Lung (tissue), 12 donors: ENCODE results near the gene TBX4. TPM values are rescaled to one million over a fixed set of nuclear protein-coding genes. Genes with fewer than 3 reads are reported as not detected.

Source experiments
- ATAC-seq: fragments of 200-7000 bp; cut with Tn5 transposase; one replicate; pipeline ENCODE4 v1.9.1; 2020; ENCODE audit warnings: moderate number of reproducible peaks; ENCODE audit not compliant: insufficient read depth, low FRiP score
- DNase-seq, 3 donors: peaks; one replicate each; pipeline ENCODE4 v3.0.0-alpha.2; 2013 to 2017
- H3K27ac ChIP-seq, 2 donors: one replicate each; pipeline ENCODE4 v1.5.1; 2013; ENCODE audit warnings: mild to moderate bottlenecking in 2 of 2, moderate library complexity in 2 of 2, control low read depth in 1 of 2, inconsistent platforms in 1 of 2, low read depth in 1 of 2, low read length in 1 of 2
- H3K27me3 ChIP-seq, 3 donors: one replicate each; pipeline ENCODE4 v1.5.1; 2013; ENCODE audit warnings: low read length in 2 of 3; ENCODE audit not compliant: control insufficient read depth in 3 of 3, insufficient read depth in 3 of 3
- H3K36me3 ChIP-seq, 4 donors: one replicate each; pipeline ENCODE4 v1.5.1; 2013; ENCODE audit warnings: low read length in 4 of 4, mild to moderate bottlenecking in 1 of 4, moderate library complexity in 1 of 4; ENCODE audit not compliant: control insufficient read depth in 4 of 4, insufficient read depth in 4 of 4
- H3K4me1 ChIP-seq, 5 donors: one replicate each; pipeline ENCODE4 v1.5.1; 2013; ENCODE audit warnings: low read length in 5 of 5, mild to moderate bottlenecking in 2 of 5, moderate library complexity in 1 of 5; ENCODE audit not compliant: control insufficient read depth in 5 of 5, insufficient read depth in 5 of 5
- H3K4me3 ChIP-seq: one replicate; pipeline ENCODE4 v1.5.1; 2013; ENCODE audit warnings: mild to moderate bottlenecking, control low read depth, moderate library complexity
- H3K9ac ChIP-seq, 2 donors: one replicate each; pipeline ENCODE4 v1.5.1; 2013; ENCODE audit warnings: low read length in 2 of 2, control low read depth in 1 of 2; ENCODE audit not compliant: insufficient read depth in 1 of 2
- H3K9me3 ChIP-seq, 4 donors: one replicate each; pipeline ENCODE4 v1.5.1; 2013; ENCODE audit warnings: low read length in 3 of 4, mild to moderate bottlenecking in 1 of 4, moderate library complexity in 1 of 4; ENCODE audit not compliant: control insufficient read depth in 4 of 4, insufficient read depth in 3 of 4
- WGBS, 2 donors: extraction: QIAGEN DNeasy Blood & Tissue Kit; methylation state at CpG; one replicate each; pipeline ENCODE4 v1.1.7; 2013; 5-methylcytosine and 5-hydroxymethylcytosine counted together
- polyA plus RNA-seq, 2 donors: library from polyadenylated mRNA; stranded (reverse); fragments of 200-250 nt; gene quantifications; one replicate each; pipeline ENCODE4 v1.2.1, GENCODE V29; 2013
- total RNA-seq, 2 donors: library from RNA; depleted of rRNA in 1 of 2; stranded (reverse); fragments of >200 nt in 1 of 2; gene quantifications; one replicate each; pipeline ENCODE4 v1.2.1, GENCODE V29; 2014 to 2021
- TF ChIP-seq, protein P1 (sequence below): IDR thresholded peaks from 2 replicates; pipeline ENCODE4 v1.5.1; 2012; ENCODE audit warnings: mild to moderate bottlenecking; ENCODE audit errors: control extremely low read depth, extremely low read depth
- donor health status: control.
- donor health status: control.
- donor health status: Bipolar disorder and iron deficiency.
- donor health status: healthy.
- donor health status: DM: yes; HTN: yes; CAD: no.

Gene TBX4
- total and polyA plus RNA-seq, 4 donors = 6.1 to 53.7 (median 22.0) TPM

DNA sequence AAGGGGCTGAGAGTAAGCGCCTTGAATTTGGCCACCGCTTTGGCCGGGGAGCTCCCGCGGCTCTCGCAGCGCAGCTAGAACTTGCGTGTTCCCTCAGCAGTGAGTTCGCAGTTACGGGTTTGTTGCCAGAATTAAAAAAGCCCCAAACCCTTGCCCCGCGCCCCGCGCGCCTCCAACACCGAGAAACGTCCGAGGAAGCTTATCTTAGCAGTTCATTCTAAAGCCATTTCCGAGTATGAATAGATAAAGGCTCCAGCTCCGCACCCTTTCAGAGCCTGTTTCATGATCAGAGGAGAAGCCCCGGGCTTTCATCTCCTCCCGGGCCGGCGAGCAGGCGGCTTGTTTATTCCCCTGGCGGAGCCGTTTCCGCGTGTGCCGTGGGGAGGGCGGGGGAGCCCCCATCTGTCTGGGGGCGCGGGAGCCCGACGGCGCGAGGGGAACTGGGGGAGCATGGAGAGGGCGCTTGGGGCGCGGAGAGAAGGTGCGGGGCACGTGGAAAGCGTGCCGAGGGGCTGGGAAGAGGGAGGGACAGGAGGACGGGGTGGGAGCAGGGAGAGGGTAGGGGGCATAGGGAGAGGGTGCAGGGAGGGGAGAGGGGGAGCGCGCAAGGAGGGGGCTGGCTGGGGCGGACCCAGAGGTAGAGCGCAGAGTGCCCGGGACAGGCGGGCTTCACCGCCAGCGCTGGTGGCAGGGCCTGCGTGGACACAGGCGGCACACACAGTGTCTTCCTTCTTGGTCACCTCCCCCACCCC lies 9.9 kb downstream of the TBX4 start:
- peaks cover 3 to 18% (median 6%) of the 10 kb centered on the region in 3 donors for H3K27me3 ChIP-seq
- no peak overlapping the region for H3K4me3 ChIP-seq
- DNase-seq (peak; percentile 86 to 95 (median 93)), ATAC-seq (no peak)
- 3 to 7% methylated on average over 51 to 55 of the region's 55 CpGs for WGBS, 2 donors
- peaks cover 0 to 82% (median 37%) of the 10 kb centered on the region in 5 donors for H3K4me1 ChIP-seq
- H3K9me3 ChIP-seq = no peaks in the 10 kb centered on the region
- TF ChIP-seq, protein P1, sequence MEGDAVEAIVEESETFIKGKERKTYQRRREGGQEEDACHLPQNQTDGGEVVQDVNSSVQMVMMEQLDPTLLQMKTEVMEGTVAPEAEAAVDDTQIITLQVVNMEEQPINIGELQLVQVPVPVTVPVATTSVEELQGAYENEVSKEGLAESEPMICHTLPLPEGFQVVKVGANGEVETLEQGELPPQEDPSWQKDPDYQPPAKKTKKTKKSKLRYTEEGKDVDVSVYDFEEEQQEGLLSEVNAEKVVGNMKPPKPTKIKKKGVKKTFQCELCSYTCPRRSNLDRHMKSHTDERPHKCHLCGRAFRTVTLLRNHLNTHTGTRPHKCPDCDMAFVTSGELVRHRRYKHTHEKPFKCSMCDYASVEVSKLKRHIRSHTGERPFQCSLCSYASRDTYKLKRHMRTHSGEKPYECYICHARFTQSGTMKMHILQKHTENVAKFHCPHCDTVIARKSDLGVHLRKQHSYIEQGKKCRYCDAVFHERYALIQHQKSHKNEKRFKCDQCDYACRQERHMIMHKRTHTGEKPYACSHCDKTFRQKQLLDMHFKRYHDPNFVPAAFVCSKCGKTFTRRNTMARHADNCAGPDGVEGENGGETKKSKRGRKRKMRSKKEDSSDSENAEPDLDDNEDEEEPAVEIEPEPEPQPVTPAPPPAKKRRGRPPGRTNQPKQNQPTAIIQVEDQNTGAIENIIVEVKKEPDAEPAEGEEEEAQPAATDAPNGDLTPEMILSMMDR = no peak
- H3K27ac ChIP-seq = peak overlapping the region in 1 of 2 donors; percentile 73
- peaks cover 0 to 54% (median 24%) of the 10 kb centered on the region in 4 donors for H3K36me3 ChIP-seq
- peak overlapping the region in 1 of 2 donors; percentile 53 for H3K9ac ChIP-seq

GRCh38 chr17:61462719-61463315 lies 10.6 kb downstream of the TBX4 start:
- Histone ChIP-seq H3K9ac (peak overlapping the region in 1 of 2 donors; percentile 37), H3K36me3 (peaks cover 0 to 59% (median 26%) of the 10 kb centered on the region in 4 donors), H3K9me3 (no peaks in the 10 kb centered on the region), H3K4me1 (peaks cover 0 to 84% (median 39%) of the 10 kb centered on the region in 5 donors), H3K27ac (peak overlapping the region in 1 of 2 donors; percentile 73), H3K4me3 (no peak overlapping the region), H3K27me3 (peaks cover 3 to 13% (median 6%) of the 10 kb centered on the region in 3 donors)
- ATAC-seq (no peak), DNase-seq (peak in 2 of 3 donors; percentile 61 to 63)
- TF ChIP-seq, protein P1 = no peak
- 45 to 46% methylated on average over 10 of the region's 10 CpGs for WGBS, 2 donors

DNA sequence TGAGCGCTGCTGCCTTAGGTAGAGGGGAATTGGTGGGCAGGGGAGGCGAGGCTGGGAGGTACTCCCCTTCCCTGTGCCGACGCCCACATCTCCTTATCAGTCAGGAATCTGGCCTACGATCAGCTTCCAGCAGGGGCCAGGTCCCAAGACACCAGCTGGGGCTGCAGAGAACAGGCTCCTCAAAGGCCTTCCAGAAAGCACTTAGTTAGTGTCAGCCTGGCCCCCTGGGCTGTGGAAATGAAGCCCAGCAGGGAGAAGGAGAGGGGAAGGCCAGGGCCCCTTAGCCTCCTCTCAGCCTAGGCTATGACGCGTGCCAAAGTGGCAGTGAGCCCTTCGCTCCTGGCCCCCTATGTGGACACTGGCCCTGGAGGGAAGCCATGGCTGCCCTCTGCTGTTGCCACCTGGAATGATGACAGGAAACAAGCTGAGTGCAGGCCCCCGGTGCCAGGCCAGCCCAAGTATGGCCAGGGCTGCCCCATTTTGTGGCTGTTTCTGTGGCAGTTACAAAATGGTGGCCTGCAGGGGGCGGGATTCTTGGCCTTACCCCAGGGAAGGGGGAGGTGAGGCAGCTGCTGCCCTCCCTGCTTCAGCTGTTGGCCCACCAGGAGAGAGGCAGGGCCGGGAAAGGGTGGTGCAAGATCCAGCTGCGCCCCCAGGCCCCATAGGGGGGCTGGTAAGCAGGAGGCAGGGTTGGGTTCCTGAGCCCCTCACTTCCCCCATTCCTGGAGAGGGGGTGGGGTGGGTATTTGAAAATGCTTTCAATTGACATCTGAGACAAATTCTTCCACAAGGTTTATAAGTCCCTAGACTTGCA lies 11.3 kb downstream of the TBX4 start:
- H3K4me1 ChIP-seq = peaks cover 0 to 78% (median 41%) of the 10 kb centered on the region in 5 donors
- H3K9ac ChIP-seq = peak overlapping the region in 1 of 2 donors; percentile 37
- H3K27ac ChIP-seq = peak overlapping the region in 1 of 2 donors; percentile 73
- no peaks in the 10 kb centered on the region for H3K9me3 ChIP-seq
- WGBS, 2 donors = 83% methylated on average over 12 of the region's 12 CpGs
- H3K4me3 ChIP-seq = no peak overlapping the region
- peaks cover 0 to 56% (median 27%) of the 10 kb centered on the region in 4 donors for H3K36me3 ChIP-seq
- H3K27me3 ChIP-seq = peaks cover 3 to 7% (median 6%) of the 10 kb centered on the region in 3 donors
- no peak for ATAC-seq
- TF ChIP-seq, protein P1 = no peak
- peak; percentile 73 to 83 (median 78) for DNase-seq
